ENCODE measurements around the gene ADGRB3. TPM values are rescaled to one million over a fixed set of nuclear protein-coding genes. Genes with fewer than 3 reads are reported as not detected.

The ADGRB3 gene
- polyA plus RNA-seq, 1 of the 3 experiments (the other 2 are of a cell fraction) = 0.12 TPM

GRCh38 chr6:68649669-68650068, 14.6 kb downstream of the ADGRB3 start:
- Histone ChIP-seq H3K4me2 (no peak overlapping the region), H3K9me3 (no peaks in the 10 kb centered on the region), H3K9ac (no peak overlapping the region), H3K36me3 (replicated peaks in 1 of 2; ENCODE audit: control insufficient read depth in 1 of 2, insufficient read depth in 2 of 2, low read length in 1 of 2) (no peaks in the 10 kb centered on the region), H3K4me1 (ENCODE audit: control insufficient read depth in 1 of 2, insufficient read depth in 2 of 2, low read depth in 1 of 2, low read length in 1 of 2) (peaks cover 0 to 8% of the 10 kb centered on the region in 2 experiments; a peak in 3 of 4 replicates), H2AFZ (ENCODE audit: low read depth) (no peak overlapping the region), H3K4me3 (ENCODE audit: low read depth in 2 of 2, low read length in 1 of 2) (no peak overlapping the region), H3K9me2 (no peaks in the 10 kb centered on the region), H3K27me3 (ENCODE audit: insufficient read depth) (no peaks in the 10 kb centered on the region), H3K27ac (ENCODE audit: low read depth in 2 of 2, low read length in 1 of 2) (no peak overlapping the region; a peak in 1 of 4 replicates), H3F3A (replicated peaks; ENCODE audit: insufficient read depth) (no peaks in the 10 kb centered on the region), H3K79me2 (ENCODE audit: insufficient read depth) (no peaks in the 10 kb centered on the region), H4K20me1 (ENCODE audit: insufficient read depth) (no peaks in the 10 kb centered on the region)
- no peak for DNase-seq
- 81% methylated on average over 3 of the region's 3 CpGs for WGBS (ENCODE audit: low lambda C conversion rate)
- TF ChIP-seq USF1 (IDR thresholded peaks at IDR 0.05; ENCODE audit: borderline replicate concordance, low read depth) (no peak), EP300 (IDR thresholded peaks at IDR 0.05; ENCODE audit: borderline replicate concordance in 1 of 2, low read depth in 1 of 2, low read length in 1 of 2) (no peak), MEF2A (IDR thresholded peaks at IDR 0.05; ENCODE audit: borderline replicate concordance, low read depth) (no peak), FOXM1 (IDR thresholded peaks at IDR 0.05; ENCODE audit: low read depth) (no peak), MAX (IDR thresholded peaks at IDR 0.05; ENCODE audit: low read depth) (no peak), GABPA (IDR thresholded peaks at IDR 0.05; ENCODE audit: low read depth) (no peak), RCOR1 (IDR thresholded peaks at IDR 0.05; ENCODE audit: low read length) (no peak), IRF3 (IDR thresholded peaks at IDR 0.05; ENCODE audit: low read depth, low read length) (no peak), POLR2AphosphoS5 (IDR thresholded peaks at IDR 0.05; ENCODE audit: low read depth, low read length) (no peak), RAD21 (IDR thresholded peaks at IDR 0.05; ENCODE audit: low read length) (no peak), NRF1 (IDR thresholded peaks at IDR 0.05; ENCODE audit: low read depth, low read length) (no peak), RXRA (IDR thresholded peaks at IDR 0.05; ENCODE audit: borderline replicate concordance, low read depth) (no peak), RFX5 (IDR thresholded peaks at IDR 0.05; ENCODE audit: low read length) (no peak)
- ChIA-PET CTCF (interaction anchor here (1.0 to 1.3 kb wide), 2 partner anchors 130 to 132 kb away, joined by 3 read pairs; no protein-coding TSS in a partner anchor), POLR2A (no interaction called here)

GRCh38 chr6:68650142-68650541, 15.1 kb downstream of the ADGRB3 start:
- H3K79me2 ChIP-seq (ENCODE audit: insufficient read depth) = no peaks in the 10 kb centered on the region
- WGBS (ENCODE audit: low lambda C conversion rate) = 68% methylated on average over 4 of the region's 4 CpGs
- H3K27me3 ChIP-seq (ENCODE audit: insufficient read depth) = no peaks in the 10 kb centered on the region
- TF ChIP-seq TEAD4 (IDR thresholded peaks at IDR 0.05; ENCODE audit: borderline replicate concordance, insufficient read depth) = no peak
- no peak for TF ChIP-seq FOXM1 (IDR thresholded peaks at IDR 0.05; ENCODE audit: low read depth)
- TF ChIP-seq YY1 (IDR thresholded peaks at IDR 0.05; ENCODE audit: low read depth) = no peak
- TF ChIP-seq RCOR1 (IDR thresholded peaks at IDR 0.05; ENCODE audit: low read length) = no peak
- no peak for TF ChIP-seq GATA2 (CRISPR knock-in tag; IDR thresholded peaks at IDR 0.05)
- TF ChIP-seq MAX (IDR thresholded peaks at IDR 0.05; ENCODE audit: low read depth) = no peak
- TF ChIP-seq NFIC (IDR thresholded peaks at IDR 0.05; ENCODE audit: borderline replicate concordance) = no peak
- no peak for TF ChIP-seq RAD21 (IDR thresholded peaks at IDR 0.05; ENCODE audit: low read length)
- TF ChIP-seq CHD2 (IDR thresholded peaks at IDR 0.05; ENCODE audit: low read length, partially characterized antibody) = no peak
- TF ChIP-seq POLR2AphosphoS5 (IDR thresholded peaks at IDR 0.05; ENCODE audit: low read depth, low read length) = no peak
- no peak for TF ChIP-seq IRF3 (IDR thresholded peaks at IDR 0.05; ENCODE audit: low read depth, low read length)
- TF ChIP-seq ZBTB33 (IDR thresholded peaks at IDR 0.05; ENCODE audit: borderline replicate concordance, low read depth) = no peak
- TF ChIP-seq TCF12 (IDR thresholded peaks at IDR 0.05) = no peak
- no peak for DNase-seq
- H3K27ac ChIP-seq (ENCODE audit: low read depth in 2 of 2, low read length in 1 of 2) = no peak overlapping the region; a peak in 1 of 4 replicates
- ChIA-PET CTCF (interaction anchor here (0.8 to 3.0 kb wide), 4 partner anchors 11 to 130 kb away, joined by 3 to 18 read pairs (median 4); no protein-coding TSS in a partner anchor), POLR2A (no interaction called here)
- H3K4me2 ChIP-seq = no peak overlapping the region
- H3F3A ChIP-seq (replicated peaks; ENCODE audit: insufficient read depth) = no peaks in the 10 kb centered on the region
- H4K20me1 ChIP-seq (ENCODE audit: insufficient read depth) = no peaks in the 10 kb centered on the region
- peaks cover 0 to 8% of the 10 kb centered on the region in 2 experiments; a peak in 3 of 4 replicates for H3K4me1 ChIP-seq (ENCODE audit: control insufficient read depth in 1 of 2, insufficient read depth in 2 of 2, low read depth in 1 of 2, low read length in 1 of 2)
- H2AFZ ChIP-seq (ENCODE audit: low read depth) = no peak overlapping the region
- H3K4me3 ChIP-seq (ENCODE audit: low read depth in 2 of 2, low read length in 1 of 2) = no peak overlapping the region
- H3K36me3 ChIP-seq (replicated peaks in 1 of 2; ENCODE audit: control insufficient read depth in 1 of 2, insufficient read depth in 2 of 2, low read length in 1 of 2) = no peaks in the 10 kb centered on the region
- no peaks in the 10 kb centered on the region for H3K9me3 ChIP-seq
- no peaks in the 10 kb centered on the region for H3K9me2 ChIP-seq
- H3K9ac ChIP-seq = no peak overlapping the region
